SIG-M5 treated with dmso at 0.1 percent for 504 hours (cell line): ENCODE results near the gene OR6C76.
"Not testable (repeated sequence)": the region's sequence is repeated elsewhere in the genome, so short reads cannot be mapped to it uniquely, and the experiment has no call there.

ENCODE experiments used
- DNase-seq: peaks from one replicate; lab custom pipeline; 2025; ENCODE audit not compliant: unreplicated experiment; lab: John Stamatoyannopoulos, UW

OR6C76 gene

GRCh38 chr12:55425954-55426353 lies at the start of gene OR6C76:
TSS of gene OR6C76 (plus strand) at chr12:55426254. CDS start at chr12:55426254, 0 bp downstream.
- no peak for DNase-seq

DNA sequence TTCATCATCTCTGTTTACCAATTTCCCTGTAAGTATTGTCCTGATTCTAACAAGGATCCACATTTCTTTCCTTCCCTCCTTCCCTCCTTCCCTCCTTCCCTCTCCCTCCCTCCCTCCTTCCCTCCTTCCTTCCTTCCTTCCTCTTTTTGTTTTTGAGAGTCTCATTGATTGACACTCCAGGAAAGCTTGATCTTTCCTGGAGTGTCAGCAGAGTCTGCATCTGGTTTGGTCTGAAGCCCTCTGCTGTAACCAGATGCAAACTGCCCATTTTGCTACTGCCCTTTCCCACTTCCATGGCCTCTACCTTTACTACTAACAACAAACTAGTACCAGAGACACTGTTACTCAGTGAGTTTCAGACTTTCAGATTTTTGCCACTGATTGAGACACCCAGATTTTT lies 40.2 kb upstream of the OR6C76 start:
- DNase-seq, result no peak

DNA sequence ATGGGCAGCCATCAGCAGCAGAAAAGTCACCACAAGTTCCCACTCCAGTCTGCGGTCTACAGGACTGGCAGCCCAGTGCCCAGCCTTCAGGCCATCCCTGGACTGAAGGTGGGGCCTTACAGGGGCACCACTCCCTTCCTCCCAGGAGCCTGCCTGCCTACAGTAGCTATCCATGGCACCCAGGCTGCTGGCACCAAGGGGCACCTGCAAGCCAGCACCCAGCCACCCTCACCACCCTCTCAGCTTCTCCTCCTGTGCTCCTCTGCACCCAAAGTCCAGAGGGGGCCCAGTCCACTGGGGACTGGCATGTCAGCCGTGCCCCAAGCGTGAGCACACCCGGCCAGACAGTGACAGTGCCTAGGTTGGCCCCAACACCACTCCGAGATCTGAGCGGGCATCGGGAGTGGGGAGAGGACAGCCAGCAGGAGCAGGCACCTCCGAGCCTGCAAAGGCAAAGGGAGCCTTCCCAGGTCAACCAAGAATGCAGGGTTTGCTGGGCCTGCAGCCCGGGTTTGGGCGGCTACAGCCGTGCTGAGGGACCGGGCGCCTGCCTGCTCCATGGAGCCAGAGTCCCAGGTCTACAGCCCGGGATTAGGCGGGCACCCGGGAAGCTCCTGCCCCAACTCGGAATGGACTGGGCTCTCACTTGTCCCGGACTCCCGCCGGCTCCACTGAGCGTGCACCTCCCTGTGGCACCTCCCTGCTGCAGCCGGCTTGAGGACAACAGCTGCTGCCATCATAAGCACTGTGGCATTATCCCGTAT lies 33.8 kb upstream of the OR6C76 start:
- no peak for DNase-seq

GRCh38 chr12:55396326-55396725 lies 29.7 kb upstream of the OR6C76 start:
- DNase-seq, result no peak

- no peak for DNase-seq
These were observed 25.8 kb upstream of the OR6C76 start, which contains the start of gene OR6C65 for GRCh38 chr12:55400229-55400628. TSS of gene OR6C65 (plus strand) at chr12:55400529. CDS start at chr12:55400529, 0 bp downstream.

GRCh38 chr12:55407866-55408265 lies 18.2 kb upstream of the OR6C76 start:
- DNase-seq, result no peak

- DNase-seq, result not testable (repeated sequence)
These were observed 16.9 kb upstream of the OR6C76 start for GRCh38 chr12:55409133-55409532.

- DNase-seq, result not testable (repeated sequence)
These were observed 13.9 kb upstream of the OR6C76 start for GRCh38 chr12:55412138-55412537.

DNA sequence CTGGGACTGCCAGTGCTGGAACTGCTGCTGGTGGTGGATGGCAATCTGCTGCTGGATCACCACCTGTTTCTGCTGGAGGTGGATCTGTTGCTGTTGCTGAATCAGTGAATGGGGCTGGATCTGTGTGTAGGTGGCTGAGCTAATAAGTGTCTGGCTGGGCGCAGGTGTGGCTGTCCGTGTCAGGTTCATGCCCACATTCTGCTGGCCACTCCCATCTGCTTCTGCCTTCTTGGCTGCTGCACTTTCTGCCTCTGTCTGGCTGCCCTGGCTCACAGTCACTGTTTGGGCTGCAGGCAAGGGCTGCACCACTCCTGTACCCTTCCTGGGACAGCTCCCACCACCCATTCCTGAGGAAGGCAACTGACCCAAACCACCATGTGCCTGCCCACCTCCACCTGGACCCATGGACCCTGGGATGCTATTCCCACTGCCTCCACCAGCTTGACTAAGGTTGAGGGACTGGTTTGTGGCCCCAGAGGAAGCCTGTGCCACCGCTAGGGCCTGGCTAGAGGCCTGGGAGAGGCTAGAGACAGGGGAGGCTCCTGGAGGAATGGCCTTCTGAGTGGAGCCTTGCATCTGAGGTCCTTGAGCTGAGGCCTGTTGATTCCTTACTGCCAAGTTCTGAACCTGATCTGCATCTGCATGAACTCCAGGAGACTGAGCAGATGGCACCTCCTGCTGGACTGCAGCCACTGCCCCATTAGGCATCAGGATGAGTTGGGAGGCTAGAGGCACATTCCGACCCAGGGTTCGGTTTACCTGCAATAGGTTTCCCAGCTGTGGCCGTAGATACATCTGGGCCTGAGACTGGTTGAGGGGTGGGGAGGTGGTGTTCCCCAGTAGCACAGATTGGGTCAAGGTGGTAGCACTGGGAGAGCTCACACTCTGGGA lies 12.3 kb upstream of the OR6C76 start:
- DNase-seq, result not testable (repeated sequence)

DNA sequence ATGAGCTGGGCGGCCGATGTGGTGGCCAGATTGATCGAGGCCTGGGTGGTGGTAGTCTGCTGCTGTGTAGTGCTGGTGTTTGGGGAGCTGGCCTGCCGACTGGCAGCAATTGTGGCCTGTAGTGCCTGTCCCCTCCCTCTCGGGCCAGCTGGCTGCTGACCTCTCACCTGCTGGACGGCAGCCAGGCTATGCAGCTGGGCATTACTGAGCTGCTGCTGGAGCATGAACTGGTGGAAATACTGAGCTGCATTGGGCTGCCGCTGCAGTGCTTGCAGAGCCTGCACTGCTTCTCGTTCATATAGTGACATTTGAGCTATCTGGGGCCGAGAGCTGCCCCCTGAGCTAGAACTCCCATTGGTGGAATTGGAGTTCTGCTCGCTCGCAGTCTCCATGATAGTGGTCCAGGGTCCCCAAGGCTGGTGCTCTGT lies 11.6 kb upstream of the OR6C76 start:
- DNase-seq, result not testable (repeated sequence)

GRCh38 chr12:55414889-55415288 lies 11.2 kb upstream of the OR6C76 start:
- not testable (repeated sequence) for DNase-seq

- DNase-seq, result no peak
These were observed 9.1 kb upstream of the OR6C76 start for GRCh38 chr12:55416961-55417360.

- DNase-seq, result no peak
These were observed 5.6 kb upstream of the OR6C76 start for GRCh38 chr12:55420307-55420962.

GRCh38 chr12:55428331-55429243 lies 2.5 kb downstream of the OR6C76 start:
- DNase-seq, result no peak

- DNase-seq, result not testable (repeated sequence)
These were observed 15.2 kb downstream of the OR6C76 start for GRCh38 chr12:55441233-55441632.

- DNase-seq, result no peak
These were observed 17.7 kb downstream of the OR6C76 start, which contains the start of gene OR6C2 for GRCh38 chr12:55443776-55444175. TSS of gene OR6C2 (plus strand) at chr12:55444076. CDS start at chr12:55452214, 8,138 bp downstream.

- no peak for DNase-seq
These were observed 19.3 kb downstream of the OR6C76 start for GRCh38 chr12:55445357-55445756.

DNA sequence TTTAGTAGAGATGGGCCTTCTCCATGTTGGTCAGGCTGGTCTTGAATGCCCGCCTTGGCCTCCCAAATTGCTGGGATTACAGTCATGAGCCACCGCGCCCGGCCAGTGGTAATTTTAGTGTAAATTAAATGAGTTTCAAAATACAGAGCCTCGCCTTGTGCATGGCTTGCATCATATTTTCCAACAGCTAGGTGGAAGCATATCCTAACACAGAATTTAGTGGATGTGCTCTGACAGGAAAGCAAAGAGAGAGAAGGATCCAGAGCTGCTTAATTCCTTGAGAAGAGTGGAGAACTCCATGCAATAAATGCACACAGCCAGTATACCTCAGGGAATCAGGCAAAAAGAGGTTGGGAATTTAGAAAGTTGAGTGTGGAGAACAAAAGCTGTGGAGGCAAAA lies 20.3 kb downstream of the OR6C76 start:
- no peak for DNase-seq

DNA sequence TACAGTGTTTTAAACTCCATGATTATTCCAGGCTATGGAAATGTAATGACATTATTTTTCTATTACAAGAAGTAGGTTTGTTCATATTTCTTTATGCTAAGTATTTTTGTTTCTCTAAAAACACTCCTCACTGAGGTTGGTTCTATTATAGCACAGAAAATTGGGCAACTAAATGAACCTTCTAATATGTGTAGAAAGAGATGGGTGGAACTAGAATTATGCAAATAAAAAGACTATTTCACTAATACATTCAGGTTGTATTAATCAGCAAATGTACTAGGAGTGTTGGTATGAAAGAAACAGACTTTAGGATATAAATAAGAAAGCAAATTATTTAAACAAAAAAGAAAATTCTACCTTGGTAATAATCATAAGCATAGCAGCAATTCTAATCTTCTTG lies 22.8 kb downstream of the OR6C76 start:
- DNase-seq, result no peak

DNA sequence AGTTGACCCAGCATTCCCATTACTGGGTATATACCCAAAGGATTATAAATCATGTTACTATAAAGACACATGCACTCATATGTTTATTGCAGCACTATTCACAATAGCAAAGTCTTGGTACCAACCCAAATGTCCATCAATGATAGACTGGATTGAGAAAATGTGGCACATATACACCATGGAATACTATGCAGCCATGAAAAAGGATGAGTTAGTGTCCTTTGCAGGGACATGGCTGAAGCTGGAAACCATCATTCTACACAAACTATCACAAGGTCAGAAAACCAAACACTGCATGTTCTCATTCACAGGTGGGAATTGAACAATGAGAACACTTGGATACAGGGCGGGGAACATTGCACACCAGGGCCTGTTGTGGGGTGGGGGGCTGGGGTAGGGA lies 38.9 kb downstream of the OR6C76 start:
- not testable (repeated sequence) for DNase-seq
